ENCODE data around the gene CFAP61.
"Not testable (repeated sequence)": the region's sequence is repeated elsewhere in the genome, so short reads cannot be mapped to it uniquely, and the experiment has no call there.

CFAP61 gene

GRCh38 chr20:20095114-20095872 lies 43.0 kb downstream of the CFAP61 start:
- no peak for DNase-seq

DNA sequence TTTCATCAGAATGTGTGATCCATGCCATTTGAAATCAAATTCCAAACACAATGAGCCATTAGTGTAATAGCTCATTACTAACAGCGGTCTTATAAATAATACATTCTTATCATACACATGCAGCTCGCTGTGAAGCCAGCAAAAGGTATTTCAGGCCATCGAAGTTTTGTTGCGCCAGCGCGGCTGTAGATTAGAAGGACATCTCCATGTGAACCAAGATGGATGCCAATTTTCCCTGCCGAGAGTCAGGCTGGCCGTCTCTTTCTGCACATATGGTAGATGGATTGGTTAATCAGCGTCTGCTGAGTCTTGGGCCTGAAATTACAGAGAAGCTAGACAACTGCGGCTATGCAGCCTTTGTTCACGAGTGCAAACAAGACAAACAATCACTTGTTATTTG lies 44.1 kb downstream of the CFAP61 start:
- DNase-seq, result no peak

DNA sequence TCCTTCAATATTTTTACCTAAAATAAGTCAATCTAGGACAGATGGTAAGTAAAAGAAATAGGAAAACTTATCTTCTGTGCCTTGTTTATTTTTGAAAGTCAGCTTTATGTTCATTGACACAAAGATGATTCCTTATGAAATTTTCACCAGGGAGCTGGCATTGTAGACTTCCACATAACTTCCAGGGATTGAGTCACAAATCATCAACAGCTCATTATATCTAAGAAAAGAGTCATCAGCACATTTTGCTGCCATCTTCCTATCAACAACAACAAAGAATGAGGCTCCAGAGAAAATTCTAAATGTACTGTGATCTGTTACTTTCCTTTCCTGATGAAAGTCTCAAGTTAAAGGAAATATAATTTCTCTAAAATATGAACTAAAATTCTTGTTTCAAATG lies 48.5 kb downstream of the CFAP61 start:
- no peak for DNase-seq

DNA sequence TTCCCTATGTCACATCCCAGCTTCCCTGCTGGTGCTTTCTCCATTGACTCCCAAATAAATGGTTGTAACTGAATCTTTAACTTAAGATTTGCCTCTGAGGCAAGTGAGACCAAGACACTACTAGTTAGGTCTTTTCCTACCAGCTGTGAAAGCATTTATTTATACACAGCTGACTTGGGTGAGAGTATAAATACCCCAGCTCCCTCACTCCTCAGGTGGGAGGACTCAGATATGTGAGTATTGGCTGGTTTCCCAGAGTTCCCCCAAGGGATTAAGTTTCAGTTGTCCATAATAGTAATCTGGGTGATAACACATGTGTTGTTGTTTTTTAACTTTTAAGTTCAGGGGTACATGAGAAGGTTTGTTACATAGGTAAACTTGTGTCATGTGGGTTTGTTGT lies 49.8 kb downstream of the CFAP61 start:
- DNase-seq, result no peak

DNA sequence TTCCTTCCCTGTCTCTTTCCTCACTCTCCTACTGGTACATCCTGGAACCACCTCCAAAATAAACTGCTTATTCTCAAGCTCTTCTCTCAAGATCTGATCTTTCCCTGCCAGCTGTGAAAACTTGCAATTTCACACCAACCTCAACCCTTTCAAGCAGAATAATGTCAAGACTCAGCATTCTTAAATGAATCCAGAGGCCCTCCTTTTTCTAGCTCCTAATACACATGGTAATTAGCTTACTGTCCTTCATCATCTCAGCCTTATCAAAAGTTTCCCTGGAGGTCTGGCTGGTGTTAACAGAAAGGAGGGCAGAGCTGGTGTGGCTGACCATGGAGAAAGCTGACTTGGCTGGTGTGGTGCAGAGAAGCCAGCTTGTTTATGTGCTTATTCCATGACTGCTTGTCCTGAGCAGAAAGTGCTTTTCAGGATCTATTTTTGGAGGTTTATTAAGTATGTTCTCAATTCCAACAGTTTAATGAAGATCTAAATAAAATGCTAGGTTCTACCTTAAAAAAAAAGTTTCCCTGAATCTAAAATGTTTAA lies 50.5 kb downstream of the CFAP61 start:
- DNase-seq, result no peak

DNA sequence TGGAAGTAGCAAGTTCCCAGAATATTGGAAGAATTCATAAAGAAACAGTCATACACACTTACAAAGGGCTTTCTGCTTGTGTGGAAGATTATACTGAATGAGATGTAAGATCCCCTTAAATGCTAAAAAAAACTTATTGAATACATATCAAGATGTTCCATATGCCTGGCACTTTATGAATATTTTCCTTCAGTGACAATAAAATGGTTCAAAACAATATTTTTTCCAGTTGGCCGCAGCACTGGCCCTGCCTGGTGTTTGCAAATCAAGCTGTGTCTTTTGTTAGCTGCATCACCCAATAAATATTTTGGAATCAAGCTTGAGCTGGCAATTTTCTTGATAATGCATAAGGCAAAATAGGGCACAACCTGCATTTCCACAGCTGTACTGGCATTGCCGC lies 51.2 kb downstream of the CFAP61 start:
- DNase-seq, result no peak

- not testable (repeated sequence) for DNase-seq
Measured at GRCh38 chr20:20123187-20123586, 70.9 kb downstream of the CFAP61 start.

DNA sequence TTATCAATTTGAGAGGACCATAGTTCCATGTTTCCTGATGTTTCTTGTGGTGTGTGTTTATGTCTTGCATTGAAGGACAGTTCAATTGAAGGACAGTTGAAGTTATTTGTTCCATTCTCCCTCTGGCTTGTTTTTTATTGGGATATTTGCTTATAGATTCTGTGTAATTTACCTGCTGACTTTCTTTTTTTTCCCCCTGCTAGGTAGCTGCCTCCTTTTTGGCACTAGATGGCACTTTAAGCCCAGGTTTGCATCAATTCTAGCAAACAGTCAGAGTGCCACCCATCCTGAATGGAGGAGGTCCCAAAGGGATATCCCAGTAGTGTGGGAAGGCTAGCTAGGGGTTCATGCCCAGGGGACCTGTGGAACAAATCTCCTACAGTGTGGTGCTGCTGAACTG lies 78.1 kb downstream of the CFAP61 start:
- DNase-seq, result no peak

DNA sequence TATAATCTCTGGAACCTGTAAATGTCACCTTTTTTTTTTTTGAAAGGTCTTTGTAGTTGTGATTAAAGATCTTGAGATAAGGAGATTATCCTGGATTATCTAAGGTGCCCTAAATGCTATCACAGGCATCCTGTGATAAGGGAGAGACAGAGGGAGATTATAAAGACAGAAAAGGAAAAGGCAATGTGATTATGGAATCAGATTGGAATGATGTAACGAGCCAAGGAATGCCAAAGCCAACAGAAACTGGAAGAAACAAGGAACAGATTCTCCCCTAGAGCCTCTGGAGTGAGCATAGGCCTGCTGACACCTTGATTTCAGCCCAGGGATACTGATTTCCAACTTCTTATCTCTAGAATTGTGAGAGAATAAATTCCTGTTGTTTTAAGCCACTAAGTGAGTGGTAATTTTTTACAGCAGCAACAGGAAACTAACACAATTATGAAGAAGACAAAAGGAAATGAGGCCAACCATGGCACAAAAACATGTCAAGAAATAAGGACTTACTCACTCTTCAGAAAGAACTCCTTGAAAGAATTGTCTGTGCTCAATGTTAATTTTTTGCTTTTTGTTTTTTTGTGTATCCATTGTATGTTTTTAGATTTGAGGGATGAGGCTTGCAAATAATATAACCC lies 82.7 kb downstream of the CFAP61 start:
- no peak for DNase-seq

GRCh38 chr20:20136313-20136712 lies 84.0 kb downstream of the CFAP61 start:
- DNase-seq, result no peak

DNA sequence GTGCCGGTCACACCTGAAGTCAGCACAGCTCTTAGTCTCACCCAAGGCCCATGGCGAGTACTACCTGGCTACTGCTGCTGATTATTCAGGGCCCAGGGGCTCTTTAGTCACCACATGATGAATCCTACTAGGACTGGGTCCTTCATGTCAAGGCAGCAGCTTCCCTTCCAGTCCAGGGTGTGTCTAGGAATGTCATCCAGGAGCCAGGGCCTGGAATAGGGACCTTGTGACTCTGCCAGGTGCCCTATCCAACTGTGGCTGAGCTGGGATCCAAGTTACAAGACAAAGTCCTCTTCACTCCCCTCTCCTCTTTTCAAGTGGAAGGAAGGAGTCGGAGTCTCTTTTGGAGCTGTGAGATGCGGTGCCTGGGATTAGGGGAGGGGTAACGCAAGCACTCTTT lies 85.5 kb downstream of the CFAP61 start:
- DNase-seq, result no peak

DNA sequence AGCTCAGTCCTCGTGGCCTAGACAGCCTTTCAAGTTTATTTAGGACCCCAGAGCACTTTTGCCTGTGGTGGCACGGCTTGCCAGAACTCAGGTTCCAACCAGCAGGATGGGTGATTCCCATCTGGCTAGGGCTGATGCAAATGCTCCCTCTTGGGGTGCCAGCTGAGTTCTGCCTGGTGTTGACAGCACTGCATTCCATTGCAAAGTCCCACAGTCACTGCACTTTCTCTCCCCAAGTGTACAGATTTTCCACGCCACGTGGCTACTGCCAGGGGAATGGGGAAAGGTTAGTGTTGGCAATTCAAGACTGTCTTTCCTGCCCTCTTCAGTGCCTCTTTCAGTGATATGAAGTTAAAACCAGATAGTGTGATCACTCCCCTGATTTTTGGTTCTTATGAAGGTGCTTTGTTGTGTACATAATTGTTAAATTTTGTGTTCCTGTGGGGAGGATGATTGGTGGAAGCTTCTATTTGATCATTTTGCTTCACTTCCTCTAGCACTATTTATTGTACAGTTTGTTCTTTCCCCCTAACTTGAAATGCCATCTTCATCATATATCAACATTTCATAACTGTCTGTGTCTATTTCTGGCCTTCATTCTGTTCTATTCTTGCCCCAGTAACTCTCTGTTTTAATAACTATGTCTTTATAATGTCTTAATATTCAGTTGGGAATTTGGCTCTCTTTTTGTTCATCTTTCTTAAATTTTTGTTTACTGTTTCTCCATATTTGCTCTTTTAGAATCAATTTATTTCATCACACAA lies 86.2 kb downstream of the CFAP61 start:
- no peak for DNase-seq

DNA sequence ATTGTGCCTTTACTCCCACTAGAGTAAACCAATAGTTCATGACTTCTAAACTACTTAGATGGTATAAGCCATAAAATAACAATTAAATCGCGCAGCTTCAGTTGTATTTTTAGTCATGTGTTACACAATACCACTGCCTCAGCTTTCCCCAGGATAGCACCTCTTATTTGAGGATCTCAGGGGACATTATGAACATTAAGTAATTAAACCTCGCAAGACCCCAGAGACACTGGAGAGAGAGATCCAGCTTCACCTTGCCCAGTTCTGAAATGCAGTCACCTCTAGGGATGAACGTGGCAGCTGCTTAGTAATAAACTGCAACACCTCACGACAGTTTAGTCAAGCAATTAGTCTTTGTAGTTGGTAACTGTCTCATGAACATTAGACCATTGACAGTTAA lies 87.1 kb downstream of the CFAP61 start:
- DNase-seq, result no peak

- no peak for DNase-seq
Measured at GRCh38 chr20:20143165-20143564, 90.8 kb downstream of the CFAP61 start.

DNA sequence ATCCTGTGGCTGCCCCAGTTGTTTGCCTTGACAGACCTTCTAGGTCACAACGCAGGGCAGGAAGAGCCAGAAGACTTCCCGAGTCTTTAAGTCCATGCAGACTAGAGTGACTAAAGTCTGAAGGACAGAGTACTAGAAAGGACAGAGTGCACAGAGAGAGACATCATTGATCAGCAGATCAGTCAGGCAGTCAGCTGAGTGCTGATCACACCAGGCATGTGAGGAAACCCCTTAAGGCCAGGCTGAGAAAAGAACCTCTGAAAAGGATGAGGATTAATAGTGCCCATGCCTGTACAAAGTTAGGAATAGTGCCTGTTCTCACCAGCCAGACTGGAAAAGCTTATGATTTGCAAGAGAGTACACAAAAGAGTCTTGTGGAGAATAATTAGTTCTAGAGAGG lies 91.3 kb downstream of the CFAP61 start:
- DNase-seq, result no peak

DNA sequence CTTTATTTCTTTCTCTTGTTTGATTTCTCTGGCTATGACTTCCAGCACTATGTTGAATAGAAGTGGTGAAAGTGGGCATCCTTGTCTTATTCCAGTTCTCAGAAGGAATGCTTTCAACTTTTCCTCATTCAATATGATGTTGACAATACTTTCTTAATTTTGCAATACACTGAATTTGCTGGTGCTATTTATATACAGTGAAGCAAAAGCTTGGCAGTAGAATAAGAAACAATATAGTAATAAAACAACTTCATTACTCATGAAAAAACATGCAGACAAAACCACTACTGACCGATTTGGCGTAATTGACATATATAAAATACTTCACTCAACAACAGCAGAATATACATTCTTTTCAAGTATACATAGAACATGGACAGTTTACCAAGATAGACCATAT lies 96.4 kb downstream of the CFAP61 start:
- DNase-seq, result no peak

DNA sequence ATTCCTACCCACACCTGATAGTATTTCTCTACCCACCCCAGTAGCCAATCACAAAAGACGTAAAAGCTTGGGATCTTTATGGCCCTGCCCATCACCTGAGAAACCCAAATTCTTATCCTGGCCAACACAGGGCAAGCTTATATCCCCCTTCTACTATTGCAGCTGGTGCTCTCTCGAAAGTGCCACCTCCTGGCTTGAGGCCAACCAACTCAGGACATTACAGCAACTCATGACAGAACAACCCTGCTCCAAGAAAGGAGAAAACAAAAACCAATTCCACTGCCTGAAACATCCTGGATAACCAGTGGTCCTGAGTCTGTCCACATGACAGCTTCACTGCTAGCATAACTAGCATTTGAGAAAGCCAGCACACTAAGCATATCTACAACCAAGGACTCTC lies 97.9 kb downstream of the CFAP61 start:
- no peak for DNase-seq

DNA sequence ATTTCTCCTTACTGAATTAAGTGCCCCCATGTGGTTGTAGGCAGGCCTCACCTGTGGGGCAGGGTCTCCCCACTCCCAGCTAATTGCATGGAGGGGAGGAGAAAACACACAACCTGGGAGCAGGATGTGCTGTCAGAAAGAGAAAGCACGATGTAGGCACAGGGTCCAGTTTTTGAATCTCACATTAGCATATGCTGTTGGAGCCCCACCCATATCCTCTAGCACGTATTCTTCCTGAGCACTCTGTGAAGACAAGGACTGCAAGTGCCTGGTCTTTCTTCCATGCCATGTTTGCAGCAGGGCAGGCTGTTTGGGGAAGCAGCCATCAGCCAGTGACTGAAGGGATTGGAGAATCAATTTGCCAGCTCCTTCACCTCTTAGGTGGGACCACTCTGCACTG lies 108.2 kb downstream of the CFAP61 start:
- DNase-seq, result no peak

- DNase-seq, result no peak
Measured at GRCh38 chr20:20161611-20162010, 109.3 kb downstream of the CFAP61 start.

GRCh38 chr20:20167698-20168097 lies 115.4 kb downstream of the CFAP61 start:
- no peak for DNase-seq

- DNase-seq, result no peak
Measured at GRCh38 chr20:20173254-20173653, 120.9 kb downstream of the CFAP61 start.

DNA sequence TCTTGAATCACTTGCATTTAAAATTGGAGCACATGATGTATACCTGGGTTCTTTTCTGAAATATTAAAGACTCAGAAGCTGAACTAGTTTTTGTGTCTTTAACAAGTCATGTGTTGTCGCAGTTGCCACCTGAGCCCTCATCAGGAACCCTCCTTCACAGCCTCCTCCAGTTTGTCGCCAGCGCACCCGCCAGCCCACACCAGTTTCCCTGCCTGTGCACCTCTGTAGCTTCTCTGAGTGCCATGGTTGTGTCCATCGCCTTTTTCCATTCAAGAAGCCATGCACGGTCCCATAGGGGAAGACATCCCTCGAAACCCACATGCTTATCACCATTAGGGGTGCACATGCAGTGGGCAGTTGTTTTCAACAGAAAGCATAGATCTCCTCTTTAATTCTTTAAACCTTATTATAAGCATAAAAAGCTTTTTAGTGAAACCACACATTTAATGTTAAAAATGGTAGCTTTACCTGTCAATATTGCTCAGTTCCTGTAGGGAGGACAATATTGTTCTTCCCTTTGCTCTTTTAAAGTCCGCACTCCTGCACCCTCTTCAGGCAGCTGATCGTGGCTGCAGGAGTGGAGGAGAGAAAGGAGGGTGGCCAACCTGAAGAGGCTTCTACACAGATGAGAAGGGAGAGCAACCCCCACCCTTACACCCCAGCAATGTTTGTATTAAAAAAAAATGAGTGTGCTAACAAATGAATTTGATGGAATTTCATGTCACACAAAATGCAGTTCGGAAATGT lies 121.9 kb downstream of the CFAP61 start:
- no peak for DNase-seq

DNA sequence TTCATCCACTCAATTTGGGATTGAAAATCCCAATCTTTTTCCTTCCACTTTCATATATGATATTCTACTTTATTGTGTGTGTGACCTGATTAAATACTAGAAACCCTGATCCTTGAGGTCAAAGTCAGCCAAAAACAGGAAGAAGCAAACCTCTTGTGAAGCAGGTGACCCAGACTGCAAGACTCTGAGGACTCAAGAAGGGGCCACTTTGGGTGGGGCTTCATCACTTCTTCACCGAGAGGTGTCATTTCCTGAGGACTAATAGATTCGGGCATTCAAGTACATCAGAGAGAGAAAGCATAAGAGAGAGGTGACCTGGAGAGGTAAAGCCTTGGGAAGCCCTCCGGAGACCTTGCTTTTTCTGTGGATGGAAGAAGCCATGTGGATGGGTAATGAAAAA lies 129.0 kb downstream of the CFAP61 start:
- no peak for DNase-seq

Measured in activated CD4-positive, CD25-positive, alpha-beta regulatory T cell treated with anti-CD3 and anti-CD28 coated beads, Interleukin-2, amount 50 U/mL, for 72 hours (primary cell).